Left forelimb (tissue), 1 donor: ENCODE results near the gene ZNF490.
"Not testable (repeated sequence)": the region's sequence is repeated elsewhere in the genome, so short reads cannot be mapped to it uniquely, and the experiment has no call there.

Experiments
- DNase-seq: peaks from one replicate; pipeline ENCODE4 v3.0.0-alpha.2; 2018; ENCODE audit warnings: low spot score

Gene ZNF490

DNA sequence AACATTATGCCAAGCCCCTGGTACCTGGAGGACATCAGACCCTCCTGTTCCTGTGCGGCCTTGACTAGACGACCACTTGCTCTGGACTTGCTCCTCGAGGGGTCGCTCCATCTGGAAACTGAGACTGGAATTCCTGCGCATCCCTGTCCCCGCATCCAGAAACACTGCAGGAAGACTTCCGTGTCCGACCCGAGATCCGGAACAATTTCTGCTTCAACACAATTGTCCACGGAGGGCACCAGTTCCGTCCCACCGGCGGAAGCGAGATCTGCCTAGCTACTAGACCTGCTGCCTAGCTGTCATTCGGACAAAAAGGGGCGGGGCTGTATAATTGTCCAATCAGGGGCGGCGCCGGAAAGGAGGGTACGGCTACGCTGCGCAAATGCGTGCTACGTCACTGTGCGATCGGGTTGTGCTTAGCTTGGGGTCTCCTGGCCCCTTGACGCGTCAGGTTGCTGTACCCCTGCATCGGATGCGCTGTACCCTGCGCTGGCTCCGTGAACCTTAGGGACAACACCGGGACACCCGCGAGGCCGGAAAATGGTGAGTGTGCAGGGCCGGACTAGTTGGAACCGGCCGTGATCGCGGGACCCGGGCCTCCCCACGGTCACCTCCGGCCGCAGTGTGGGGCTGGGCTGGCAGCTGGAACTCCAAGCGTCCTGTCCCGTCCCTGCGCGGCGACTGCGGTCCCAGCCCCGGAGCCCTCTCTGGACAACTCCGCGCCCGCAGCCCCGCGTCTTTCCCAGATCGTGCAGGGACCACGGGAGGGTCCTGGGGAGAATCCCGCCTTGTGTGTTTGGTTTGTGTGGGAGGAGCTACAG, at the start of gene ZNF490, which contains the start of gene ZNF791:
TSS of gene ZNF490 (minus strand) at position 274 of the 821 bp plus-strand sequence. CDS start at position 141, 133 bp downstream.
TSS of gene ZNF791 (plus strand) at position 381 of the 821 bp plus-strand sequence. CDS start at position 541, 160 bp downstream.
- DNase-seq, result peak; percentile 98

DNA sequence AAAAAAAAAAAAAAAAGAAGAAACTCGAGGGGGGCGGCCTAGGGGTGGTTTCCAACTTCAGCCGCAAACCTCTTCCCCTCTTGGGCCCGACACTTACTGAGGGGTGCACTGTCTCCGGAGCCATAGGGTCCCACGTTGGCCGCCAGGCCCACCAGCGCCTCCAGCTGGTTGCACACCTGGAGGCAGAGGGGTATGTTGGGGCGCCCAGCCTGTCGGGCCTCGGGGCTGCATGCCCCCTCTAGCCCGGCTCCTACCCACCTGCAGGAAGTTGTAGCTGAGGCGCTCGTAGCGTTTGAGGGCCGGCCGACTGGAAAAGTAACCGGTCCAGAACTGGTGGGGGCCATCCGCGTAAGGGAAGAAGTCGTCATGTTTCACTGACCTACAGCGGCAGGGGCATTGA, 47.4 kb upstream of the ZNF490 start:
- no peak for DNase-seq

DNA sequence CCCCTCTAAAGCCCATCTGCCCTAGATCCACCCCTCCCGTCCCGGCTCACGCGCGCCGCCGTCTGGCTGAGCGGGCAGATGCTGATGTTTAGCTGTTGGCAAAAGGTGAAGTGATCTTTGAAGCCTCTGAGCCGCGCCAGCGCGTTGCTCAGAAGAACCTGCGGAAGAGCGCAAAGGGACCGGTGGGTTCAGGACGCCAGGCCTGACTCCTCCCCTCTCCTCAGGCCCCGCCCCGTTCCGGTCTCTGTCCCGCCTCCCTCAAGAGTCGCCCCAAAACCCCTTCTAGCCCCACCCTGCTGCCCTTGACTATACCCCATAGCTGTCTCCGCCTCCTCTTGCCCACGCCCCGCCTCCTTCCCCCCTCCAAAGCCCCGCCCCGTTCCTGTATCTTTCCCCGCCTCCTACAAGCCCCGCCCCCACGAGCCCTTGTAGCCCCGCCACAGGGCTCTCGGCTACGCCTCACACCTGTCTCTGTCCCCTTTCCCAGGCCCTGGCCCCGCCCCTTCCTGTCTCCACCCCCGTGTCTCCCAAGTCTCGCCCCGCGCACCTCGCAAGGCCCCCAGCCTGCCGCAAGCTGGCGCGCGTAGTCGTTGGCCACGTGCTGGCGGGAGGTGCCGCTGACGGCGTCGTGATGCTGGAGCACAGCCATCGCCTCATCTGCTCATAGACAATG, 46.4 kb upstream of the ZNF490 start:
- no peak for DNase-seq

DNA sequence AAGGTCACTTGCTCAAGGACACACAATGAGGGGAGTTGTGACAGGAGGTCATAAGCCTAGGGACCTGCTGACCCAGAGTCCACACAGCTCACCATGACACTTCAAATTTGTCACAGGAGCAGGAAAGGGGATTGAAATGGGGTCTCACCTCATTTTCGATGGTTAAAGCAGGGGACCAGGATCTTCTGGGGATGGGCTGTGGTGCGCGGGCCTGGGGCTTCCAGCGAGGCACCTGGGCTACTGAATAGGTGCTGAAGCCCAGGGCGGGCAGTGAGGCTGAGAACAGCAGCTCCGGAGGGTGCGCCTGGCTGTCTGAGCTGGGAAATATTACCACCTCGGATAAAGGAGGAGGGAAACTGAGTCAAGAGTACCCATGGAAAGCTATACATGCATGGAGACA, 44.9 kb upstream of the ZNF490 start:
- no peak for DNase-seq

DNA sequence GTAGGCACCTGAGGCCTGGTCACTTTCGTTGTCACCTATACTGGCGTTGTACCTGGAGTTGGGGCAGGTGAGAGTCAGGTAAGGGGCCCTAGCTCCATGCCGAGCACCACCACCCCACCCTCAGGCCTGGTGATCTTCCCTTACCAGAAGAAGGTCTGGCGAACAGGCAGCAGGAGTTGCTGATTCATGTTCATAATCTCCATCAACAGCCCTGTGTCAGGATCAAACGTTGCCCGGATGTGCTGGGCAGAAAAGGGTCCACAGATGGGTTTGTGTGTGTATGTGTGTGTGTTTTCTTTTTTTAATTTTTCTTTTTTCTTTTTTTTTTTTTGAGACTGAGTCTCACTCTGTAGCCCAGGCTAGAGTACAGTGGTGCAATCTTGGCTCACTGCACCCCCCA, 41.6 kb upstream of the ZNF490 start:
- DNase-seq, result no peak

DNA sequence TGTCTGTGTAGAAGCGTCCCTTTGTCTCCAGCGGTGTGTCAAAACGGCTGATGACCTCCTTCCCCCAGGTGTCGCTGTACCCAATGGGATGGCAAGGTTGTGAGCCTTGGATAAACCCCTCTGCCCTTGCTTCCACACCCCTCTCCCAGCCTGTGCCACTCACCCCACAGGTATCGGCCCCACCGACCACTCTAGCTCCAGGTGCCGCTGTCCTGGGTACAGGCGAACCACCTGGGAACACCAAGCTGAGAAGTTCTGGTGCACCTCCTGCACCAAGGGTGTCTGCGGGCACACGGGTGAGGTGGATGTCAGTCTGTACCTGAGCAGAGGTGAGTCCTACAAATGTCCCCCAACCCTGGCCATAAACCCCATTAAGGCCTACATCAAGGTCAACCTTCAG, 39.3 kb upstream of the ZNF490 start:
- no peak for DNase-seq

DNA sequence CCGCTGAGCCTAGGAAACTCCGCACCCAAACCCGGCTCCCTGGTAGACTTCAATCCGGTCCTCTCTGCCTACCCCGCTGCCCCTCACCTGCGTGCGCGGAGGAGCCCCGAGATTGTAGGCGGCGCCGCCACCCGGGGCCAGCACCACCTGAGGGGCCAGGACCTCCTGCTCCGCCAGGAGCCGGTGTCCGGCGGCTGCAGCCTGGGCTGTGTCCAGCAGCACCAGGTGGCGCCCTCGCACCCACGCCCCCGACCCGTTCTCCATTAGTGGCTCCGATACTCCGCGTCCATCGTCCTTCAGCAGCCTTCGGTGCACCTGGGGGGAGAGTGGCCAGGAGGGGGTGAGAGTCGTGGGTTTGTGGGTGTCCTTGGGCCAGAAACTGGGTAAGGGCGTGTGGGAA, 37.5 kb upstream of the ZNF490 start:
- DNase-seq, result no peak

DNA sequence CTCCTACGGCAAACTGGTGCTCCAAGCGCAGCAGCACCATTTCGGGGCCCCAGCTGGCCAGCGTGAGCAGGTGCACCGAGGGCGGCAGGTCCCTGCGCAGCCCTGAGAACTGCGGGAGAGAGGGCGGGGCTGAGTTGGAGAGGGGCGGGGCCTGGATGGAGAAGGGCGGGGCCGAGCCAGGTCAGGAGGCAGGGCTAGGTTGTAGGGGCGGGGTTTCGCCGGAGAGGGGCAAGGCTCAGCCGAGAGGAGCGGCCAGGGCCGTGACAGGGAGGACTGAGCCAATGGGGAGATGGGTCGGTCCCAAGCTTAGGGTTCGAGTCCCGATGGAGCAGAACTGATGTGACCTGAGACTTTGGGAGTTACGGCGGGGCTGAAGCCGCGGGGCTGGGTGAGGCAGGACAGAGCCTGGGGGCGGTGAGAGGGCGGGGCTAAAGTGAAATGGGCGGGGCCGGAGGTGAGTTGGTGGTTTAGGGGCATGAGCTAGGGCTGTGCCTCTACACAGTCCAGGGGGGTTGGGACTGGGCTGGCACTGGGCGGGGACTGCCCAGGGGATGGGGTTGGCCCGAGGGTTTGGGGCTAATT, 37.0 kb upstream of the ZNF490 start:
- DNase-seq, result no peak

DNA sequence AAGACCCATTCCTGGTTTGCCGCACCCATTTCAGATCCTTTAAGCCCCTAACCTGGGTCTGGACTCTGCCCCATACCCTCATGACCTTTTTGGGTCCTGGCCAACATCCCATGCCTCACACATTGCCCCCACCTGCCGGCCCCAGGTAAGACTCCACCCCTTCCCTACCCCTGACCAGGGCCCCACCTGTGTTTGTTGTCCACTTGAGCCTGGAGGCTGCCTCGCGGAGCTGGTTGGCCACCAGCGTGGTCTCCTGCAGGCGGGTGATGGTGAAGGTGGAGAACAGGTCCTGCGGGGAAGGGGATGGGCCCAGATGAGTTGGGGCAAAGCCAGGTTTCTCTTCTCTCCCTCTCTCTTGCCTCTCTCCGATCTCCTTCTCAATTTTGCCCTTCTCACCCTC, 36.4 kb upstream of the ZNF490 start:
- no peak for DNase-seq

DNA sequence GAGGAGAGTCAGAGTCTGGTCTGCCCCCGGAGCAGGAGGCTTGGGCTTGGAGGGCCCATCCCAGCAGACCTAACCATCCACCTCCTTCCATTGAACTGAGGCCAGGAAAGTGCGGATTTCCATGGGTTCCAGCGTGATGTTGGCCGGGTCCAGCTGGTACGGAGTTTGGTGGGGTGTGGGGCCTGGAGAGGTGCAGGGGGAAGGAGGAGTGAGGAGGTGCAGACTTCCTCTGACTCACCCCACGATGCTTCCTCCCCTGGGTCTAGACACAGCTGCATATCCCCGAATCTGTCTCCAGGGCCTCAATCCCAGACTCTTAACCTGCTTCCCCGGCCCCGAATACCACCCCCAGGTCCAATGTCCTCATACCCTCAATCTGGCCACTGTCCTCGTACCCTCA, 35.9 kb upstream of the ZNF490 start:
- DNase-seq, result no peak

DNA sequence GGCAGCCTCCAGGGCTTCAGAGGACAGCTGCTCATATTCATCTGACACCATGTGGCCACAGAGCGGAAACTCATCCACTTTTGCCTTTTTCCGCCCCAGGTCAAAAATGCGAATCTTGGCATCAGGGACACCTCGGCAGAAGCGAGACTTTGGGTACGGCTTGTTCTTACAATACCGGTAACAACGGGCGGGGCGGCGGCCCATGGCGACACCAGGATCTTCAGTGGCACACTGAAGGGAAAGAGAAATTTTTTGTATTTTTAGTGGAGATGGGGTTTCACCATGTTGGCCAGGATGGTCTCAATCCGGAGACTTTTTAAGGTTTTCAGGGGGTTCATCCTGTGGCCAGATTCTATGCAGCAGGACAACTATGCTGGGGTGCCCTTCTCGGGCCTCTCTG, 33.1 kb upstream of the ZNF490 start:
- DNase-seq, result not testable (repeated sequence)

DNA sequence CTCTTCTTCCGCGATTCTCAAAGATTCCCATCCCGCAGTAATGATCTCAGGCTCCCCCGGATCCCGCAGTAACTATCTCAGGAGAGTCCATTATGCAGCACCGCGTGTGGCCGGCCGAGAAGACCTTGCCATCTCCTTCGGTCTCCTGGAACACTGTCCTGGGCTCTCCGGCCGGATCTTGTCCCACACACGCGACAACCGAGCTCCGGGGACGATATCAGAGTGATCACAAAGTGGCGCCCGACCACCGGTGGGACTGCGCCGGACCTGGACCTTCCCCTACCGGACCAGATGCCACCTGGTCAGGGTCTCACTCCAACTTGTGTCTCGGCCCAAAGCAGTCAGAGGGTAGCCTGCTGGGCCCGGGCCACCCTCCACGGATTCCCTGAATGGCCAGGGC, 31.9 kb upstream of the ZNF490 start:
- no peak for DNase-seq

DNA sequence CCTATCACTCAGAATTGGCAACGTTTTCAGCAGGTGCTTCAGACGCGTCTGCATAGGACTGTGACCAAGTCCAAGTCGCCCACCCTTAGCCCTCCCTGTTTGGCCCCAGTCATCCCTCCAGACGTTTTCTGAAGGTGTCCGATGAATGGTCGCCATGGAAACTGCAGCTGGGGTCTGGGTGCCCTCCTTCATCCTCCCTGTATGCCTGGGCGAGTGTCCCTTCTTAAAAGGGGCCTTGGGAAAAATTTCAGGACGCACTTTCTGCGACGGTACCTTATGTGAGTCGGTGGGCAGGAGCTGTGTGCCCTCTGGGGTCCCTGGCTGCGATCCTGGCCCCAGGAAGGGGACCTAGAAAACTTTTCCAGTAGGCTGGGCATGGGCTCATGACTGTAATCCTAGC, 30.8 kb upstream of the ZNF490 start:
- no peak for DNase-seq

DNA sequence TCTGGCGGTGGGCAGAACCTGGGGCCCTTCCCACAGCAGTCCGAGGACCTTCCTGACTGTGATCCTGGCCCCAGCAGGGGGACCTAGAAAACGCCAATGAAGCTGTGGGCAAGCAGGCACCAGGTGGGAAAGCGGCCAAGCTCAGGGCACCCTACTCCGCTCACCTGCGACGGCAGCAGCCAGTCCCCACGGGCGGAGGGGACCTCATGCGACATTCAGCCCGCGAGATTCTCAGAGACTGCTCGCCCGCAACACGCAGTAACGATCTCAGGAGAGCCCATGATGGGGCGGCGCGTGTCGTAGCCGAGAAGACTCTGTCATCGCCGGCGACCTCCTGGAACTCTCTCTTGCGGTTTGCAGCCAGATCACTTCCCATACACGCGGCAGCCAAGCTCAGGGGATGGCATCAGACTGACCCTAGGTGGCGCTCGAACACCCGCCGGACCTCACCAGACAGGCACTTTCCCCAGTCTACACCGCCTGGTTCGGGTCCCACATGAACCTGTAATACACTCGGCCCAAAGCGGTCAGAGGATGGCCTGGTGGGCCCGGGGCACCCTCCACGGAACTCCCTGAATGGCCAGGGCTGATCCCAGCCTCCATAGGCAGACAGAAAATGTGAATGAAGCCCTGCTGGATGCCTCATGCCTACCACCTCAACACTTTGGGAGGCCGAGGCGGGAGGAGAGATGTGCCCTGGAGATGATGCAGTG, 29.4 kb upstream of the ZNF490 start:
- peak; percentile 84 for DNase-seq

DNA sequence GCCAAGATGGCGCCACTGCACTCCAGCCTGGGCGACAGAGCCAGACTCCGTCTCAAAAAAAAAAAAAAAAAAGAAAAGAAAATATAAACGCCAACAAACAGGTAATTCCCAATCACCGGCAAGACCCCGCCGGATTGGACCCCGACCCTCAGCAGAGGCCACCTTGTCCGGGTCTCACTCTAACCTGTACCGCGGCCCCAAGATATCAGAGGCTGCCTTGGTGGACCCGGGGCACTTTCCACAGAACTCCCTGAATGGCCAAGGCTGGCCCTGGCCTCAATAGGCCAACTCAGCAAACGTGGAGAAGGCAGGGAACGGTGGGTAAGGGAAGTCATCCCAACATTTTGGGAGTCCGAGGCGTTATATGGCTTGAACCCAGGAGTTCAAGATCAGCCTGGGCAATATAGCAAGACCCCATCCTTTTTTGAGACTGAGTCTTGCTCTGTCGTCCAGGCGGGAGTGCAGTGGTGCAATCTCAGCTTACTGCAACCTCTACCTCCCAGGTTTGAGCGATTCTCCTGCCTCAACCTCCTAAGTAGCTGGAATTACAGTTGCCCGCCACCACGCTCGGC, 28.1 kb upstream of the ZNF490 start:
- DNase-seq, result no peak

DNA sequence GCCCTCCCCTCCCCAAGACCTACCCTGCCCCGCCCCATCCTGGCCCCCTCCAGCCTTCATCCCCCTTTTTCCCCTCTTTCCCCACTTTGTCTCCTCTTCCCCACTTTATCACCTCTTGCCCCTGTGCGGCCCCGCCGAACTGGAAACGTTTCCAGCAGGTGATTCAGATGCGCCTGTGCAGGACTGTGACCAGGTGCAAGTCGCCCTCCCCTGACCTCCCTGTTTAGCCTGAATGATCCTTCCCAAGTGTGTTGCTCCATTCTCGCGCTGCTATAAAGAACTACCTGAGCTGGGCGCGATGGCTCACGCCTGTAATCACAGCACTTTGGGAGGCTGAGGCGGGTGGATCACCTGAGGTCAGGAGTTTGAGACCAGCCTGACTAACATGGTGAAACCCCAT, 26.0 kb upstream of the ZNF490 start:
- no peak for DNase-seq

DNA sequence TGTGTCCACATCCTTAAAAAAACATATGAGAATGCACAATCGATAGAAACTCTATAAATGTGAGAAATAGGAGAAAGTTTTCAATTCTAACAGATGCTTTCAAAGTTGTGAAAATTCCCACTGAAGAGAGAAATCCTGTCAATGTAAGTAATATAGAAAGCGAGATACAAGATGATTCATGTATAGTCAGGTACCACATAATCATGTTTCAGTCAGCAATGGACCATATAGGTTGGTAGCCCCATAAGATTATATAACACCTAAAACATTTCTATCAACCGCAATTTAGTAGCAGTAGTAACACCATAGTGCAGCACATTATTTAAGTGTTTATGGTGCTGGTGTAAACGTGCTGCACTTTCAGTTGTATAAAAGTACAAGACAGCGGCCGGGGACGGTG, 18.6 kb upstream of the ZNF490 start:
- DNase-seq, result no peak

DNA sequence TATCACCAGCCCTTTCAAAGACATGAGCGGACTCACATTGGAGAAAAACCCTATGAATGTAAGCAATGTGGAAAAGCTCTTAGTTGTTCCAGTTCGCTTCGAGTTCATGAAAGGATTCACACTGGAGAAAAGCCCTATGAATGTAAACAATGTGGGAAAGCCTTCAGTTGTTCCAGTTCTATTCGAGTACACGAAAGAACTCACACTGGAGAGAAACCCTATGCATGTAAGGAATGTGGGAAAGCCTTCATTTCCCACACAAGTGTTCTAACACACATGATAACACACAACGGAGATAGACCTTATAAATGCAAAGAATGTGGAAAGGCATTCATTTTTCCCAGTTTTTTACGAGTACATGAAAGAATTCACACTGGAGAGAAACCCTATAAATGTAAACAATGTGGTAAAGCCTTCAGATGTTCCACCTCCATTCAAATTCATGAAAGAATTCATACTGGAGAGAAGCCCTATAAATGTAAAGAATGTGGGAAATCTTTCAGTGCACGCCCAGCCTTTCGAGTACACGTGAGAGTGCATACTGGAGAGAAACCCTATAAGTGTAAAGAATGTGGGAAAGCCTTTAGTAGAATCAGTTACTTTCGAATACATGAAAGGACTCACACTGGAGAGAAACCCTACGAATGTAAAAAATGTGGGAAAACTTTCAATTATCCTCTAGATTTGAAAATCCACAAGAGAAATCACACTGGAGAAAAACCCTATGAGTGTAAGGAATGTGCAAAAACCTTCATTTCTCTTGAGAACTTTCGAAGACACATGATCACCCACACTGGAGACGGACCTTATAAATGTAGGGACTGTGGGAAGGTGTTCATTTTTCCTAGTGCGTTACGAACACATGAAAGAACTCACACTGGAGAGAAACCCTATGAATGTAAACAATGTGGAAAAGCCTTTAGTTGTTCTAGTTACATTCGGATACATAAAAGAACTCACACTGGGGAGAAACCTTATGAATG, 17.7 kb upstream of the ZNF490 start:
- DNase-seq, result no peak

DNA sequence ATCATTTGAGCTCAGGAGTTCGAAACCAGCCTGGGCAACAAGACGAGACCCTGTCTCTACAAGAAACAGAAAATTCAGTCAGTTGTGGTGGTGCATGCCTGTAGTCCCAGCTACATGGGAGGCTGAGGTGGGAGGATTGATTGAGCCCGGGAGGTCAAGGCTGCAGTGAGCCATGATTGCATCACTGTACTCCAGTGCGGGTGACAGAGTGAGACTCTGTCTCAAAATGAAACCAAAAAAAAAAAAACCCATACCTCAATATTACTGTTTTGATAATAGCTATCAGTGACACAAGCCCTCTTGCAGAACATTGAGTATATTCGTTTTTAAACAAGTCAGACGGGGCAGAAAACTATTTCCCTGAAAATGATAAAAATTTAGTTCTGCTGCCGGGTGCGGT, 16.3 kb upstream of the ZNF490 start:
- DNase-seq, result no peak

DNA sequence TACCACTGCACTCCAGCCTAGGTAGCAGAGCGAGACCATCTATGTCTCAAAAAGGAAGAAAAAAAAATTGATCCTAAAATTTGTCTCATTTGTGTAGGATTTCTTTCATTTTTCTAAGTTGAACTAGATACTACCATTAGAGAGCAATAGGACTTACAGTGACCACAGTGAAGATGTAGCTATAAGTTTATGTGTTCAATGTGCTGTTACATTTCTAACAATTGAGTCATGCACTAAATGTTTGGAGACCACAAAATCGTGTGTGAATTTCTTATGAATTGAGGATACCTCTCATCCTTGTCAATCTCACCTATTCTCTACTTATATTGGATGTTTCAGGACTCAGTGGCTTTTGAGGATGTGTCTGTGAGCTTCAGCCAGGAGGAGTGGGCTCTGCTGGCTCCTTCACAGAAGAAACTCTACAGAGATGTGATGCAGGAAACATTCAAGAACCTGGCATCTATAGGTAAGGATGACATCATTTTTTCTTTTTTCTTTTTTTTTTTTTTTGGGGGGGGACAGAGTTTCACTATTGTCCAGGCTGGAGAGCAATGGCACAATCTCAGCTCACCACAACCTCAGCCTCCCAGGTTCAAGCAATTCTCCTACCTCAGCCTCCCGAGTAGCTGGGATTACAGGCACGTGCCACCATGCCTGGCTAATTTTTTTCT, 12.9 kb upstream of the ZNF490 start:
- no peak for DNase-seq
